GM12892 (cell line): Measurements from ENCODE around the gene PSMA4.

Experiments
- POLR2A ChIP-seq: IDR thresholded peaks from 2 replicates; pipeline ENCODE4 v1.6.1; 2011; ENCODE audit warnings: low read depth, low read length, control low read depth
- POLR2AphosphoS5 ChIP-seq: IDR thresholded peaks from 2 replicates; pipeline ENCODE4 v1.6.1; 2011; ENCODE audit warnings: low read depth, low read length, control low read depth

- TF ChIP-seq POLR2A (no peak), POLR2AphosphoS5 (no peak)
Observed at GRCh38 chr15:78507831-78508160, 32.4 kb upstream of the PSMA4 start.
